Measurements from ENCODE around the gene STAT2.

Gene STAT2

DNA sequence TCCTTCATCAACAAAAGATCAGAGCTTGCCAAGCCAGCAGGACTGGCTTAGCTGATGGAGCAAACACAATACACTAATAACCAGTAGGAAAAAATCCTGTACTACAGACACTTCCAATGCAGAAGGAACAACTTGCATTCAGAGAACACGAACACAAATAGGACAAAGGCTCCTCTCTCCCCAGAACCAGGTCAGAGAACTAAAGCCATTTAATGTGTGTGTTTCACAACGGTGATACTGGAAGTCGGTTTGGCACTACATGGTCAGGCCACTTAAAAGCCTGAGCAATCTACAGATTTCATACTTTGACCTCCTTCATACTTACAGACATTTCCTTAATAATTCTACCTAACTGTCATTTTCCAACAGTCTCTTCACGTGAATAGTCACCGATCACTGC lies 66.1 kb downstream of the STAT2 start:
- no peak for DNase-seq (ENCODE audit: low read depth in 2 of 2)
